H1 (cell line): Measurements from ENCODE around the gene NXPH1. TPM values are rescaled to one million over a fixed set of nuclear protein-coding genes. Genes with fewer than 3 reads are reported as not detected.
A peak's percentile ranks its signal among the peaks of the same experiment; 100 is the strongest.

Experiments
- CTCF ChIA-PET: fragments of 300-600 bp; sonication (Branson Sonifier 250); formaldehyde crosslinking; loops from one replicate; lab custom pipeline; 2021; ENCODE audit not compliant: partially characterized antibody; lab: Charles Lee
- POLR2A ChIA-PET: fragments of 300-600 bp; sonication (Branson Sonifier 250); formaldehyde crosslinking; loops from one replicate; lab custom pipeline; 2021; ENCODE audit warnings: inconsistent platforms; ENCODE audit not compliant: partially characterized antibody; lab: Charles Lee
- DNase-seq, 2 experiments: peaks; one replicate each; pipeline versions ENCODE4 v3.0.0 to v3.0.0-alpha.2; 2010 to 2022; ENCODE audit warnings: low spot score in 2 of 2, low read depth in 1 of 2, mixed read lengths in 1 of 2
- FAIRE-seq: peaks from 2 replicates; lab custom pipeline; 2011; peaks lifted over from hg19 to GRCh38; lab: Jason Lieb, UNC
- H2AFZ ChIP-seq: 2 replicates; pipeline ENCODE4 v1.8.1; 2012; ENCODE audit warnings: low read length, inconsistent platforms
- H2AK5ac ChIP-seq: 2 replicates; pipeline ENCODE4 v1.6.1; 2013; ENCODE audit warnings: low read depth, low read length
- H2BK120ac ChIP-seq: replicated peaks from 2 replicates; pipeline ENCODE3; 2013; ENCODE audit warnings: low read depth, low read length, inconsistent platforms
- H2BK12ac ChIP-seq: 2 replicates; pipeline ENCODE4 v1.6.1; 2013; ENCODE audit warnings: low read depth, low read length
- H2BK15ac ChIP-seq: 2 replicates; pipeline ENCODE4 v1.6.1; 2013; ENCODE audit warnings: low read length
- H2BK20ac ChIP-seq: 2 replicates; pipeline ENCODE4 v1.6.1; 2013; ENCODE audit warnings: low read length
- H2BK5ac ChIP-seq: 2 replicates; pipeline ENCODE4 v1.6.1; 2013; ENCODE audit warnings: low read depth, low read length
- H3K14ac ChIP-seq: 2 replicates; pipeline ENCODE4 v1.6.1; 2013; ENCODE audit warnings: inconsistent platforms; ENCODE audit not compliant: insufficient read length
- H3K18ac ChIP-seq: 2 replicates; pipeline ENCODE4 v1.6.1; 2013; ENCODE audit warnings: low read length; ENCODE audit errors: extremely low read depth
- H3K23ac ChIP-seq: 2 replicates; pipeline ENCODE4 v1.6.1; 2013; ENCODE audit warnings: inconsistent platforms; ENCODE audit not compliant: insufficient read length
- H3K23me2 ChIP-seq: 2 replicates; pipeline ENCODE4 v1.6.1; 2013; ENCODE audit warnings: low read depth, low read length
- H3K27ac ChIP-seq: 2 replicates; pipeline ENCODE4 v1.6.1; 2011; ENCODE audit warnings: low read depth, low read length, inconsistent platforms
- H3K27me3 ChIP-seq, 4 experiments: replicated peaks in 1 of 4; 1 replicate in 1 of 4; 2 replicates in 3 of 4; pipeline versions ENCODE4 v1.6.1 to v1.8.1; 2011 to 2013; ENCODE audit warnings: low read length in 3 of 4, mild to moderate bottlenecking in 3 of 4, inconsistent platforms in 2 of 4, mixed read lengths in 2 of 4, moderate library complexity in 1 of 4; ENCODE audit not compliant: control insufficient read depth in 3 of 4, insufficient read depth in 3 of 4; ENCODE audit errors: extremely low read depth in 1 of 4
- H3K36me3 ChIP-seq, 4 experiments: 2 replicates each; pipeline versions ENCODE4 v1.6.1 to v1.8.1; 2011 to 2013; ENCODE audit warnings: mild to moderate bottlenecking in 4 of 4, low read length in 3 of 4, moderate library complexity in 2 of 4, control low read depth in 1 of 4, inconsistent platforms in 1 of 4; ENCODE audit not compliant: insufficient read depth in 4 of 4, control insufficient read depth in 2 of 4
- H3K4ac ChIP-seq: replicated peaks from 2 replicates; pipeline ENCODE3; 2013; ENCODE audit warnings: low read length, low read depth, mixed read lengths, inconsistent platforms; ENCODE audit not compliant: insufficient read length
- H3K4me1 ChIP-seq, 4 experiments: replicated peaks in 1 of 4; 1 replicate in 1 of 4; 2 replicates in 3 of 4; pipeline versions ENCODE4 v1.6.1 to v1.8.1; 2011 to 2013; ENCODE audit warnings: low read length in 3 of 4, inconsistent platforms in 2 of 4, mixed read lengths in 1 of 4; ENCODE audit not compliant: insufficient read depth in 4 of 4, control insufficient read depth in 3 of 4
- H3K4me2 ChIP-seq, 2 experiments: 2 replicates each; pipeline versions ENCODE4 v1.6.1 to v1.8.1; 2011 to 2013; ENCODE audit warnings: low read depth in 2 of 2, low read length in 2 of 2, control low read depth in 1 of 2, inconsistent platforms in 1 of 2, mild to moderate bottlenecking in 1 of 2; ENCODE audit not compliant: insufficient read depth in 1 of 2
- H3K4me3 ChIP-seq, 4 experiments: fragments of 200-600, 300-600 bp in 1 of 4; sonication (generic), shearing (Covaris generic), sonication (Bioruptor Twin) in 1 of 4; 2 replicates each; pipeline versions ENCODE4 v1.5.1 to v1.8.1; 2011 to 2016; ENCODE audit warnings: low read length in 4 of 4, low read depth in 3 of 4, control low read depth in 2 of 4, inconsistent platforms in 2 of 4, mild to moderate bottlenecking in 2 of 4, mixed read lengths in 1 of 4, moderate library complexity in 1 of 4; ENCODE audit not compliant: insufficient read depth in 2 of 4; ENCODE audit errors: extremely low read depth in 1 of 4
- H3K56ac ChIP-seq: replicated peaks from 2 replicates; pipeline ENCODE3; 2013; ENCODE audit warnings: low read depth, mild to moderate bottlenecking, mixed read lengths, low read length, inconsistent platforms; ENCODE audit not compliant: insufficient read length
- H3K79me1 ChIP-seq: 2 replicates; pipeline ENCODE4 v1.6.1; 2013; ENCODE audit warnings: low read depth, low read length, control low read depth
- H3K79me2 ChIP-seq, 2 experiments: 2 replicates each; pipeline versions ENCODE4 v1.6.1 to v1.8.1; 2012 to 2013; ENCODE audit warnings: low read length in 2 of 2, mild to moderate bottlenecking in 2 of 2, inconsistent platforms in 1 of 2; ENCODE audit not compliant: insufficient read depth in 2 of 2, control insufficient read depth in 1 of 2
- H3K9ac ChIP-seq, 4 experiments: replicated peaks in 1 of 4; 1 replicate in 1 of 4; 2 replicates in 3 of 4; pipeline versions ENCODE4 v1.6.1 to v1.8.1; 2011 to 2013; ENCODE audit warnings: low read depth in 3 of 4, low read length in 3 of 4, control low read depth in 2 of 4, mild to moderate bottlenecking in 2 of 4, moderate library complexity in 2 of 4, inconsistent platforms in 1 of 4; ENCODE audit errors: extremely low read depth in 1 of 4
- H3K9me3 ChIP-seq, 2 experiments: 2 replicates each; pipeline versions ENCODE4 v1.6.1 to v1.8.1; 2012 to 2013; ENCODE audit warnings: mild to moderate bottlenecking in 2 of 2, moderate library complexity in 2 of 2, control low read depth in 1 of 2, inconsistent platforms in 1 of 2, low read depth in 1 of 2, low read length in 1 of 2, mixed read lengths in 1 of 2; ENCODE audit not compliant: insufficient read depth in 2 of 2
- H4K20me1 ChIP-seq, 2 experiments: replicated peaks in 1 of 2; 2 replicates each; pipeline versions ENCODE3 to v1.8.1; 2011 to 2013; ENCODE audit warnings: inconsistent platforms in 2 of 2, low read length in 2 of 2, mild to moderate bottlenecking in 1 of 2; ENCODE audit not compliant: insufficient read depth in 2 of 2, control insufficient read depth in 1 of 2
- H4K5ac ChIP-seq: 2 replicates; pipeline ENCODE4 v1.6.1; 2013; ENCODE audit warnings: low read length, low read depth, mixed read lengths, inconsistent platforms; ENCODE audit not compliant: insufficient read length
- H4K8ac ChIP-seq: 2 replicates; pipeline ENCODE4 v1.8.0; 2013; ENCODE audit warnings: mild to moderate bottlenecking, moderate library complexity, low read length, inconsistent platforms; ENCODE audit not compliant: insufficient read depth; ENCODE audit errors: extremely low read depth
- H4K91ac ChIP-seq: replicated peaks from 2 replicates; pipeline ENCODE3; 2013; ENCODE audit warnings: low read length, mixed read lengths, inconsistent platforms; ENCODE audit not compliant: insufficient read length
- CBX5 ChIP-seq: fragments of 300-800, 300-1000 bp; sonication (generic); IDR thresholded peaks from 2 replicates; pipeline ENCODE4 v1.7.1; 2016; ENCODE audit warnings: antibody characterized with exemption, low read length, low read depth
- CEBPB ChIP-seq: IDR thresholded peaks from 2 replicates; pipeline ENCODE4 v1.6.1; 2012; ENCODE audit warnings: low read depth, low read length
- CHD1 ChIP-seq: IDR thresholded peaks from 2 replicates; pipeline ENCODE4 v1.6.1; 2012; ENCODE audit warnings: low read depth, low read length, improper control_type of control experiment
- GABPA ChIP-seq: IDR thresholded peaks from 2 replicates; pipeline ENCODE4 v1.6.1; 2011; ENCODE audit warnings: mild to moderate bottlenecking, low read length, moderate library complexity, borderline replicate concordance; ENCODE audit not compliant: insufficient read depth
- POU5F1 ChIP-seq: IDR thresholded peaks from 2 replicates; pipeline ENCODE4 v1.6.1; 2011; ENCODE audit warnings: low read depth, mild to moderate bottlenecking, low read length, moderate library complexity
- SAP30 ChIP-seq: fragments of 300-600 bp; sonication (generic); IDR thresholded peaks from 2 replicates; pipeline ENCODE4 v1.7.1; 2012; ENCODE audit warnings: low read length, moderate library complexity, mild to moderate bottlenecking, inconsistent platforms; ENCODE audit not compliant: insufficient read depth, insufficient replicate concordance
- SIX5 ChIP-seq: IDR thresholded peaks from 2 replicates; pipeline ENCODE4 v1.6.1; 2011; ENCODE audit warnings: mild to moderate bottlenecking, low read depth, low read length
- SRF ChIP-seq: IDR thresholded peaks from 2 replicates; pipeline ENCODE4 v1.6.1; 2011; ENCODE audit warnings: mild to moderate bottlenecking, low read depth, low read length, moderate library complexity
- TCF12 ChIP-seq: IDR thresholded peaks from 2 replicates; pipeline ENCODE4 v1.6.1; 2011; ENCODE audit warnings: low read depth, mild to moderate bottlenecking, low read length
- USF2 ChIP-seq: IDR thresholded peaks from 2 replicates; pipeline ENCODE4 v1.6.1; 2011; ENCODE audit warnings: low read length, improper control_type of control experiment
- WGBS, 2 experiments: shearing (Covaris generic) in 1 of 2; methylation state at CpG; one replicate each; pipeline versions ENCODE4 v1.1.6 to v1.1.7; 2013 to 2015; ENCODE audit warnings: low lambda C conversion rate in 2 of 2, mixed read lengths in 2 of 2, inconsistent platforms in 1 of 2, low coverage in 1 of 2, missing lambda C conversion rate in 1 of 2; ENCODE audit not compliant: insufficient replicate concordance in 2 of 2, insufficient coverage in 1 of 2, insufficient read length in 1 of 2; ENCODE audit errors: extremely low coverage in 1 of 2, missing lambda C conversion rate in 1 of 2; 5-methylcytosine and 5-hydroxymethylcytosine counted together
- polyA plus RNA-seq, 7 experiments: library from polyadenylated mRNA; depleted of rRNA in 3 of 7; stranded (reverse) in 5 of 7; unstranded in 2 of 7; fragments of >200 nt in 5 of 7; fragments of 200-250 nt in 2 of 7; gene quantifications; 1 replicate in 5 of 7; 2 replicates in 1 of 7; 4 replicates in 1 of 7; pipeline versions ENCODE4 v1.2.1 to v1.2.3, GENCODE V29; 2011 to 2013; ENCODE audit warnings: missing spikeins in 2 of 7, mixed read lengths in 2 of 7
- total RNA-seq: library from RNA; stranded (reverse); fragmentation: NEBNext Ultra II Directional; extraction: Animal tissue kit (Norgen Biotek cat#: 25700); gene quantifications from 2 replicates; pipeline ENCODE4 v1.2.1, GENCODE V29; 2021

NXPH1 gene
- total and polyA plus RNA-seq, 2 of the 8 experiments (the other 6 are each of a cell fraction or from before 2014, with no cell fraction given), result 0.14 to 1.0 TPM

- no peak overlapping the region for H2BK12ac ChIP-seq
- no peak overlapping the region for H3K23ac ChIP-seq
- H3K27ac ChIP-seq, result no peak overlapping the region
- H3K4me3 ChIP-seq, result no peak overlapping the region
- no peaks in the 10 kb centered on the region for H3K4me1 ChIP-seq
- no peak overlapping the region for H3K4ac ChIP-seq
- no peaks in the 10 kb centered on the region for H4K20me1 ChIP-seq
- H2BK5ac ChIP-seq, result no peak overlapping the region
- no peaks in the 10 kb centered on the region for H3K79me1 ChIP-seq
- H3K36me3 ChIP-seq, result no peaks in the 10 kb centered on the region
- WGBS, 2 experiments, result 80% methylated on average over 7 of the region's 7 CpGs; no CpG with 5 or more reads in 1 of the 2 experiments
- H2BK120ac ChIP-seq, result no peak overlapping the region
- no peak overlapping the region for H2BK20ac ChIP-seq
- no peaks in the 10 kb centered on the region for H3K23me2 ChIP-seq
- no peak overlapping the region for H4K8ac ChIP-seq
- H4K5ac ChIP-seq, result no peak overlapping the region
- no peak overlapping the region for H3K14ac ChIP-seq
- no peak overlapping the region for H3K56ac ChIP-seq
- 0 out of 2 replicates have a peak overlapping the region, but pooled peaks have one; percentile 46 for H2AFZ ChIP-seq
- no peak overlapping the region for H2AK5ac ChIP-seq
- H3K79me2 ChIP-seq, result no peaks in the 10 kb centered on the region
- H3K9ac ChIP-seq, result no peak overlapping the region
- no peak overlapping the region for H3K18ac ChIP-seq
- no peak for TF ChIP-seq TCF12
- TF ChIP-seq CBX5, result no peak
- no peak for TF ChIP-seq POU5F1
- no peak for TF ChIP-seq SRF
- TF ChIP-seq USF2, result no peak
- no peak for TF ChIP-seq GABPA
- TF ChIP-seq CEBPB, result no peak
- no peak for TF ChIP-seq SIX5
- TF ChIP-seq SAP30, result no peak
- no peak for TF ChIP-seq CHD1
- no peaks in the 10 kb centered on the region for H3K27me3 ChIP-seq
- POLR2A ChIA-PET, result no interaction called here
- DNase-seq (no peak), FAIRE-seq (peak; percentile 42)
- no peak overlapping the region for H4K91ac ChIP-seq
- no peak overlapping the region for H2BK15ac ChIP-seq
- no peak overlapping the region for H3K4me2 ChIP-seq
- CTCF ChIA-PET, result interaction anchor here (0.8 to 1.8 kb wide), 3 partner anchors 15 to 197 kb away, joined by 3 to 5 read pairs (median 4); no protein-coding TSS in a partner anchor
- H3K9me3 ChIP-seq, result no peaks in the 10 kb centered on the region
Observed at GRCh38 chr7:8638076-8638475, 204.7 kb downstream of the NXPH1 start.
